ENCODE measurements around the gene PGA3.
"Not testable (repeated sequence)": the region's sequence is repeated elsewhere in the genome, so short reads cannot be mapped to it uniquely, and the experiment has no call there.

PGA3 gene

DNA sequence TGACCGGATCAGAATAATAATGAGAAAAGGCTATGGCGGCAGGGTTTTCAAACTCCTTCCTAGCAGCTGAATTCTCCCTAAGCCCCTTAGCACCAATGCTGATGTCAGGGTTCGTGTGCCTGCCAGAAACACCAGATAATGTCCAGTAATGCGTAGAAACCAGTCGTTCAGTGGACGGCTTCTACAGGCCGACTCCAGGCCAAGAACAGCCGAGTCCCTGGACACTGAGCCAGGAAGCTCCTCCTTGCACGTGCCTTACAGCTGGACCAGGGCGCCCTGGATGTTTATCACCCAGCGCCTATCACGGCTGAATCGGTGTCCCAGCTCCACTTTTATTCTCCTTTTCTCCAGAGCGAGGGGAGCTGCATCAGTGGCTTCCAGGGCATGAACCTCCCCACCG lies 8.9 kb downstream of the PGA3 start:
- H3K9me3 Mint-ChIP-seq (ENCODE audit: low read depth); H3K27ac Mint-ChIP-seq; H3K36me3 Mint-ChIP-seq; H3K27me3 Mint-ChIP-seq; H3K4me1 Mint-ChIP-seq (ENCODE audit: low read depth); H3K4me3 Mint-ChIP-seq: not testable (repeated sequence)

DNA sequence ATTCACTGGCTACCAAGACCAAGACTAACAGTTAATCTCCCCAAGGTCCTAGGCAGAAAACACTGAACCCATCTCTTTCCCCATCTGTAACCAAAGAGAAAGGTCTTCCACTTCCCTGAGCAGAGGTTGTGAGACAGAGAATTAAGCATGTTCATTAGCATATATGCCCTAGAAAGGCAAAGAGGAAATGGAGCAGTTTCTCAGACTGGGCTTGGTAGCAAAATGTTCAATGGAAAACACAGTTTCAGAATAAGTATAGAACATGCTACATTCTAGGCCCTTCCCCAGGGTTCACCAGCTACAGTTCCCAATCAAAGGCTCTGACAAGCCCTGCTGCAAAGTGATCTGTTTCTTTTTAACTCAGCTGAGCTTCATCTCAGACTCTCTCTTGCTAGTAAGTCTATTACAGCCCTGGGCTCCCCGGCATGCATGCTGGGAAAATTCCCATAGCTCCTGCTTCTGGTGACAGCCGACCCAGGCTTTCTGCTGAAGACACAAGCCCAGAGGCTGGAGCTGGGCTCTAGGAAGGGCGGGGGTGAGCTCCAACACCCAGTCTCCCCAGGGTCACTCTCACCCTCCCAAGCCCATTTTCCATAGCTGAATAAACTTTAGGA lies 10.5 kb downstream of the PGA3 start:
- H3K36me3 Mint-ChIP-seq; H3K27me3 Mint-ChIP-seq; H3K4me3 Mint-ChIP-seq; H3K4me1 Mint-ChIP-seq (ENCODE audit: low read depth); H3K9me3 Mint-ChIP-seq (ENCODE audit: low read depth); H3K27ac Mint-ChIP-seq: not testable (repeated sequence)

- not testable (repeated sequence) for H3K27ac Mint-ChIP-seq; H3K9me3 Mint-ChIP-seq (ENCODE audit: low read depth); H3K4me3 Mint-ChIP-seq; H3K4me1 Mint-ChIP-seq (ENCODE audit: low read depth); H3K27me3 Mint-ChIP-seq; H3K36me3 Mint-ChIP-seq
Measured at GRCh38 chr11:61218306-61218705, 15.0 kb downstream of the PGA3 start.

DNA sequence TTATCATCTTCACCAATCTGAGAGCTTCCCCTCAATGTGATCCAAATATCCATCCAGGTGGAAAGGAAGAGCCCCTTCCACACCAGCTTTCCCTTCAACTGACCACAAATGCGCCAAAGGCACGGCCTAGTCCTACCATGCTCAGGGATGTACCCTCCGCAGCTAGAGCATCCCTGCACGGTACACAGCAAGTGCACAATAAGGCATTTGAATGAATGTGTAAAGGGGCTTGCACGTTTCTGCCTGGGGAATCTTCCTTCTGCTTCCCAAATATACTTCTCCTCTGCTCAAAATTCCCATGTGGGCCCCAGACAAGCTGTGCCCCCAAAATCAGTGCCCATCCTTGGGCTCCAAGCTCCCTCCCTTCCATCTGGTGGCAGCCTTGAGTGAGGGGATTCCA lies 15.7 kb downstream of the PGA3 start:
- H3K27ac Mint-ChIP-seq; H3K4me1 Mint-ChIP-seq (ENCODE audit: low read depth); H3K27me3 Mint-ChIP-seq; H3K36me3 Mint-ChIP-seq; H3K4me3 Mint-ChIP-seq; H3K9me3 Mint-ChIP-seq (ENCODE audit: low read depth): not testable (repeated sequence)

DNA sequence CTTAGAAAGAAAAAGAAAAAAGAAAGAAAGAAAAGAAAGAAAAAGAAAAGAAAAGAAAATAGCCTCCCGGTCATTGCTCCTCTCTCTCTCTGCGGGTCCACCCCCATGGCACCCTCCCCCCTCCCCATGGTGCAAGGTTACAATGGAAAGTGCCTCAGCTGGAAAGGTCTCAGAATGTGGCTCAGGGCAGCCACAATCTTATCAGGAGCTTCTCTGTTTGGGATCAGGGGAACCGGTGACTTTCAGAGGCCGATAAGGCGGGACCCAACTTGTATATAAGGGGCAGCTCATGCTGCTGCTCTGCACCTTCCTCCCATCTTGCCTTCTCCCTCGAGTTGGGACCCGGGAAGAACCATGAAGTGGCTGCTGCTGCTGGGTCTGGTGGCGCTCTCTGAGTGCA lies 18.7 kb downstream of the PGA3 start, which contains the start of gene PGA4:
TSS of gene PGA4 (plus strand) at position 301 of the 400 bp plus-strand sequence. CDS start at position 355, 54 bp downstream.
- not testable (repeated sequence) for H3K4me3 Mint-ChIP-seq; H3K36me3 Mint-ChIP-seq; H3K4me1 Mint-ChIP-seq (ENCODE audit: low read depth); H3K27me3 Mint-ChIP-seq; H3K9me3 Mint-ChIP-seq (ENCODE audit: low read depth); H3K27ac Mint-ChIP-seq

DNA sequence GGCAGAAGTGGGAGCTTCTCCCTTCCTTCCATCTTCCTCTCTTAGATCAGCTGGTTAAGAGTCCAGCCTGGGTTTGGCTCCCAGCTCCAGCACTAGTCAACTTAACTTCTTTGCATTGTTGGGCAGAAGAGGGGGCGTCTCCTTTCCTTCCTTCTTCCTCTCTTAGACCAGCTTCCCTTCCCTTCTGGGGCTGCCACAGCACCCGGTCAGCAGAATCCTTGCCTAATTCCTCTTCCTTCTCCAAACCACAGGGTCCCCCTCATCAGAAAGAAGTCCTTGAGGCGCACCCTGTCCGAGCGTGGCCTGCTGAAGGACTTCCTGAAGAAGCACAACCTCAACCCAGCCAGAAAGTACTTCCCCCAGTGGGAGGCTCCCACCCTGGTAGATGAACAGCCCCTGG lies 19.4 kb downstream of the PGA3 start:
- not testable (repeated sequence) for H3K4me1 Mint-ChIP-seq (ENCODE audit: low read depth); H3K4me3 Mint-ChIP-seq; H3K36me3 Mint-ChIP-seq; H3K9me3 Mint-ChIP-seq (ENCODE audit: low read depth); H3K27me3 Mint-ChIP-seq; H3K27ac Mint-ChIP-seq

DNA sequence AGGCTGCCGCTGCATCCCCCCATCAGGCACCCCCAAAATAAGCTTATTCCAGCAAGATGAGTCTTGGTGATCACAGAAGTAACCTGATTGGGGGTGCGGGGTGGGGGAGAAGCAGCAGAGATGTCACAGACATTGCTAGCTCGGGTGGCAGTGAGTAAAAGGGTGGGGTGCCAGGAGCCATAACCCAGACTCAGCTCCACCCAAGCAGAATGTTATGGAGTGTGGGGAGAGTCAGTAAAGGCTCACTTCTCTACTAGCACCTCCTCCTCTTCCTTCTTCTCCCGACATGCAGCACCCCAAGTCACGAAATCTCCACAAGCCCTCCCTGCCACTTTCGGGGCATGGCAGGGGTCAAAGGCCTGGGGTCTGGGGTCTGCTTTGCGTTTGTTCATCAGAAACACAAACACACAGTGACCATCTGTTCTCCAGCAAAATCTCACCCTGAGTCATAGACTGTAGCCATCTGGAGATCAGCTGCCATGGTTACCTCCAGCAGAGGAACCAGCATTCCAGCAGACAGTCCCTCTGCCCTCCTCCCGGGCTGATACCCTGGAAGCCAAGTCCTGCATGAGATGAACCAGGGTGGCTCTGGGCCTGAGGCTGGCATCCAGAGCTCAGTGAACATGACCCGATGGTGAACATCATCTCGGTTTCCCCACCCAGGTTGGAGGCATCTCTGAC lies 23.3 kb downstream of the PGA3 start:
- H3K9me3 Mint-ChIP-seq (ENCODE audit: low read depth); H3K4me3 Mint-ChIP-seq; H3K27me3 Mint-ChIP-seq; H3K36me3 Mint-ChIP-seq; H3K27ac Mint-ChIP-seq; H3K4me1 Mint-ChIP-seq (ENCODE audit: low read depth): not testable (repeated sequence)

GRCh38 chr11:61229458-61229857 lies 26.1 kb downstream of the PGA3 start:
- not testable (repeated sequence) for H3K36me3 Mint-ChIP-seq; H3K4me1 Mint-ChIP-seq (ENCODE audit: low read depth); H3K4me3 Mint-ChIP-seq; H3K27ac Mint-ChIP-seq; H3K9me3 Mint-ChIP-seq (ENCODE audit: low read depth); H3K27me3 Mint-ChIP-seq

DNA sequence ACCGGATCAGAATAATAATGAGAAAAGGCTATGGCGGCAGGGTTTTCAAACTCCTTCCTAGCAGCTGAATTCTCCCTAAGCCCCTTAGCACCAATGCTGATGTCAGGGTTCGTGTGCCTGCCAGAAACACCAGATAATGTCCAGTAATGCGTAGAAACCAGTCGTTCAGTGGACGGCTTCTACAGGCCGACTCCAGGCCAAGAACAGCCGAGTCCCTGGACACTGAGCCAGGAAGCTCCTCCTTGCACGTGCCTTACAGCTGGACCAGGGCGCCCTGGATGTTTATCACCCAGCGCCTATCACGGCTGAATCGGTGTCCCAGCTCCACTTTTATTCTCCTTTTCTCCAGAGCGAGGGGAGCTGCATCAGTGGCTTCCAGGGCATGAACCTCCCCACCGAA lies 27.7 kb downstream of the PGA3 start:
- not testable (repeated sequence) for H3K9me3 Mint-ChIP-seq (ENCODE audit: low read depth); H3K36me3 Mint-ChIP-seq; H3K27ac Mint-ChIP-seq; H3K4me1 Mint-ChIP-seq (ENCODE audit: low read depth); H3K27me3 Mint-ChIP-seq; H3K4me3 Mint-ChIP-seq

DNA sequence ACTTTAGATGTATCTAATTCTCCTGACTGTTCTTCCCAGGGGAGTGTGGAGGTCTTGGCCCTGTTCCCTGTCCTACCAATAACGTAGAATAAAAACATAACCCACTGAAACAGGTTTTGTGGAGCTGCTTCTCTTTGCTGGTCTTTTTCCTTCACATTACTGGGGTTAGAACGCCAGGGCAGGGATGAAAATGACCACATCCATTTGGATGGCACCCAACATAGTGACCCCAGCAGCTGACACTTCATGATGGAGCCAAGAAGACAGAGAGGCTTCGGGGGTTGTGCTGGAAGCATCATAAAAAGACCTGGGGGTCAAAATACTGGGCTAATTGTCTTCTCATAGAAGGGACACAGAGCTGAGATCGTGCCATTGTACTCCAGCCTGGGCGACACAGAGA lies 28.3 kb downstream of the PGA3 start:
- H3K9me3 Mint-ChIP-seq (ENCODE audit: low read depth); H3K27me3 Mint-ChIP-seq; H3K36me3 Mint-ChIP-seq; H3K27ac Mint-ChIP-seq; H3K4me3 Mint-ChIP-seq; H3K4me1 Mint-ChIP-seq (ENCODE audit: low read depth): not testable (repeated sequence)

GRCh38 chr11:61232548-61233145 lies 29.3 kb downstream of the PGA3 start:
- not testable (repeated sequence) for H3K4me1 Mint-ChIP-seq (ENCODE audit: low read depth); H3K9me3 Mint-ChIP-seq (ENCODE audit: low read depth); H3K36me3 Mint-ChIP-seq; H3K27ac Mint-ChIP-seq; H3K27me3 Mint-ChIP-seq; H3K4me3 Mint-ChIP-seq

GRCh38 chr11:61237130-61237529 lies 33.8 kb downstream of the PGA3 start:
- not testable (repeated sequence) for H3K9me3 Mint-ChIP-seq (ENCODE audit: low read depth); H3K27me3 Mint-ChIP-seq; H3K27ac Mint-ChIP-seq; H3K36me3 Mint-ChIP-seq; H3K4me1 Mint-ChIP-seq (ENCODE audit: low read depth); H3K4me3 Mint-ChIP-seq

GRCh38 chr11:61240288-61240687 lies 37.0 kb downstream of the PGA3 start:
- H3K4me3 Mint-ChIP-seq; H3K27ac Mint-ChIP-seq; H3K4me1 Mint-ChIP-seq (ENCODE audit: low read depth); H3K27me3 Mint-ChIP-seq; H3K36me3 Mint-ChIP-seq; H3K9me3 Mint-ChIP-seq (ENCODE audit: low read depth): not testable (repeated sequence)

GRCh38 chr11:61240875-61241274 lies 37.6 kb downstream of the PGA3 start, which contains the start of gene PGA5:
PGA5 (plus strand) TSS chr11:61241175; CDS start chr11:61241227, 52 bp downstream.
- not testable (repeated sequence) for H3K4me1 Mint-ChIP-seq (ENCODE audit: low read depth); H3K27me3 Mint-ChIP-seq; H3K36me3 Mint-ChIP-seq; H3K4me3 Mint-ChIP-seq; H3K27ac Mint-ChIP-seq; H3K9me3 Mint-ChIP-seq (ENCODE audit: low read depth)

DNA sequence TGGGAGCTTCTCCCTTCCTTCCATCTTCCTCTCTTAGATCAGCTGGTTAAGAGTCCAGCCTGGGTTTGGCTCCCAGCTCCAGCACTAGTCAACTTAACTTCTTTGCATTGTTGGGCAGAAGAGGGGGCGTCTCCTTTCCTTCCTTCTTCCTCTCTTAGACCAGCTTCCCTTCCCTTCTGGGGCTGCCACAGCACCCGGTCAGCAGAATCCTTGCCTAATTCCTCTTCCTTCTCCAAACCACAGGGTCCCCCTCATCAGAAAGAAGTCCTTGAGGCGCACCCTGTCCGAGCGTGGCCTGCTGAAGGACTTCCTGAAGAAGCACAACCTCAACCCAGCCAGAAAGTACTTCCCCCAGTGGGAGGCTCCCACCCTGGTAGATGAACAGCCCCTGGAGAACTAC lies 38.2 kb downstream of the PGA3 start:
- H3K4me1 Mint-ChIP-seq (ENCODE audit: low read depth); H3K36me3 Mint-ChIP-seq; H3K27me3 Mint-ChIP-seq; H3K27ac Mint-ChIP-seq; H3K9me3 Mint-ChIP-seq (ENCODE audit: low read depth); H3K4me3 Mint-ChIP-seq: not testable (repeated sequence)

GRCh38 chr11:61245284-61245964 lies 42.1 kb downstream of the PGA3 start:
- H3K27ac Mint-ChIP-seq; H3K4me3 Mint-ChIP-seq; H3K27me3 Mint-ChIP-seq; H3K9me3 Mint-ChIP-seq (ENCODE audit: low read depth); H3K36me3 Mint-ChIP-seq; H3K4me1 Mint-ChIP-seq (ENCODE audit: low read depth): not testable (repeated sequence)
